Omental fat pad (tissue), 4 donors: ENCODE measurements around the gene PCED1B. TPM values are rescaled to one million over a fixed set of nuclear protein-coding genes. Genes with fewer than 3 reads are reported as not detected.
"Not testable (repeated sequence)": the region's sequence is repeated elsewhere in the genome, so short reads cannot be mapped to it uniquely, and the experiment has no call there.

ENCODE experiments used
- ATAC-seq: fragments of 150-250 bp; one replicate; pipeline ENCODE4 v1.9.1; 2016; ENCODE audit warnings: mild to moderate bottlenecking, moderate library complexity; ENCODE audit not compliant: low FRiP score
- DNase-seq: peaks from one replicate; pipeline ENCODE4 v3.0.0-alpha.2; 2019; ENCODE audit warnings: low spot score
- CTCF ChIP-seq, 3 donors: fragments of 450-650 bp; IDR thresholded peaks; one replicate each; pipeline ENCODE4 v1.5.1; 2016 to 2017; ENCODE audit warnings: antibody characterized with exemption in 3 of 3, mild to moderate bottlenecking in 3 of 3, moderate library complexity in 2 of 3
- total RNA-seq, 4 donors: library from RNA; depleted of rRNA; stranded (reverse); fragments of >200 nt; gene quantifications; one replicate each; pipeline ENCODE4 v1.1.0, GENCODE V29; 2016

The PCED1B gene
- total RNA-seq, 4 donors from 2014 or later: 1.9 to 5.7 (median 3.8) TPM

- TF ChIP-seq CTCF (IDR thresholded peaks at IDR 0.05): no peak
- no peak for ATAC-seq
- no peak for DNase-seq
Measured at GRCh38 chr12:47038270-47038748, 41.1 kb upstream of the PCED1B start.

- DNase-seq (no peak), ATAC-seq (no peak)
- TF ChIP-seq CTCF (IDR thresholded peaks at IDR 0.05): no peak
Measured at GRCh38 chr12:47039079-47039478, 40.3 kb upstream of the PCED1B start.

GRCh38 chr12:47039756-47040155 lies 39.7 kb upstream of the PCED1B start:
- DNase-seq (no peak), ATAC-seq (no peak)
- TF ChIP-seq CTCF (IDR thresholded peaks at IDR 0.05): no peak

- no peak for TF ChIP-seq CTCF (IDR thresholded peaks at IDR 0.05)
- DNase-seq (no peak), ATAC-seq (no peak)
Measured at GRCh38 chr12:47041327-47041726, 38.1 kb upstream of the PCED1B start.

GRCh38 chr12:47048541-47048940 lies 30.9 kb upstream of the PCED1B start:
- ATAC-seq (no peak), DNase-seq (no peak)
- no peak for TF ChIP-seq CTCF (IDR thresholded peaks at IDR 0.05)

- not testable (repeated sequence) for ATAC-seq, DNase-seq
Measured at GRCh38 chr12:47051291-47051690, 28.1 kb upstream of the PCED1B start.

GRCh38 chr12:47052274-47052673 lies 27.1 kb upstream of the PCED1B start:
- no peak for DNase-seq
- TF ChIP-seq CTCF (IDR thresholded peaks at IDR 0.05): no peak
- no peak for ATAC-seq

GRCh38 chr12:47053961-47054360 lies 25.5 kb upstream of the PCED1B start:
- TF ChIP-seq CTCF (IDR thresholded peaks at IDR 0.05): no peak
- no peak for DNase-seq
- ATAC-seq: no peak
